DMS79 treated with DMSO at 0.1 percent for 48 hours (cell line): ENCODE results near the gene CHCHD1.
"Not testable (repeated sequence)": the region's sequence is repeated elsewhere in the genome, so short reads cannot be mapped to it uniquely, and the experiment has no call there.

Source experiments
- DNase-seq: peaks from one replicate; lab custom pipeline; 2025; lab: John Stamatoyannopoulos, UW

CHCHD1 gene

GRCh38 chr10:73793456-73793855 is 11.6 kb downstream of the CHCHD1 start:
- DNase-seq: no peak

- DNase-seq: not testable (repeated sequence)
These were observed 13.6 kb downstream of the CHCHD1 start for GRCh38 chr10:73795491-73795890.

- not testable (repeated sequence) for DNase-seq
These were observed 14.2 kb downstream of the CHCHD1 start for GRCh38 chr10:73796035-73796434.

GRCh38 chr10:73796766-73797165 is 14.9 kb downstream of the CHCHD1 start:
- DNase-seq: no peak

GRCh38 chr10:73797324-73798025 is 15.6 kb downstream of the CHCHD1 start:
- no peak for DNase-seq

- no peak for DNase-seq
These were observed 16.2 kb downstream of the CHCHD1 start for GRCh38 chr10:73798087-73798486.

- DNase-seq: no peak
These were observed 17.2 kb downstream of the CHCHD1 start for GRCh38 chr10:73798927-73799560.

GRCh38 chr10:73799899-73800559 is 18.2 kb downstream of the CHCHD1 start:
- no peak for DNase-seq

- DNase-seq: no peak
These were observed 18.9 kb downstream of the CHCHD1 start for GRCh38 chr10:73800560-73801252.

GRCh38 chr10:73801253-73801590 is 19.4 kb downstream of the CHCHD1 start:
- no peak for DNase-seq

- DNase-seq: no peak
These were observed 20.6 kb downstream of the CHCHD1 start for GRCh38 chr10:73802276-73802991.

GRCh38 chr10:73803680-73804286 is 21.9 kb downstream of the CHCHD1 start:
- DNase-seq: no peak

GRCh38 chr10:73806176-73806950 is 24.5 kb downstream of the CHCHD1 start:
- no peak for DNase-seq

GRCh38 chr10:73807471-73807870 is 25.6 kb downstream of the CHCHD1 start:
- no peak for DNase-seq

GRCh38 chr10:73808021-73808815 is 26.4 kb downstream of the CHCHD1 start:
- no peak for DNase-seq

GRCh38 chr10:73809061-73809818 is 27.4 kb downstream of the CHCHD1 start:
- DNase-seq: no peak

- DNase-seq: no peak
These were observed 28.5 kb downstream of the CHCHD1 start for GRCh38 chr10:73810358-73810734.

GRCh38 chr10:73810735-73811465 is 29.1 kb downstream of the CHCHD1 start:
- no peak for DNase-seq

- DNase-seq: no peak
These were observed 30.8 kb downstream of the CHCHD1 start for GRCh38 chr10:73812657-73813056.
